IMR-90 (cell line): ENCODE measurements around the gene ZNF180. TPM values are rescaled to one million over a fixed set of nuclear protein-coding genes. Genes with fewer than 3 reads are reported as not detected.

Experiments
- ATAC-seq: fragments of 200-7000 bp; cut with Tn5 transposase; 2 replicates; pipeline ENCODE4 v1.9.1; 2020; ENCODE audit warnings: low read depth, mild to moderate bottlenecking, moderate library complexity
- BruUV-seq: library from RNA; stranded (reverse); fragments of 400-500 nt; replicated peaks from 2 replicates; lab custom pipeline; 2021; lab: Mats Ljungman, UMichigan
- CTCF ChIA-PET: fragments of 300-600 bp; formaldehyde crosslinking; extraction: SDS; loops from one replicate; lab custom pipeline; 2021; ENCODE audit warnings: antibody characterized with exemption; lab: Yijun Ruan, JAX
- POLR2A ChIA-PET: fragments of 300-600 bp; sonication (Branson Sonifier 250); formaldehyde crosslinking; loops from one replicate; lab custom pipeline; 2022; ENCODE audit warnings: antibody characterized with exemption; ENCODE audit not compliant: unreplicated experiment; lab: Charles Lee
- DNase-seq: peaks from one replicate; pipeline ENCODE4 v3.0.0; 2013
- H2AFZ ChIP-seq: replicated peaks from 2 replicates; pipeline ENCODE3; 2013; ENCODE audit warnings: low read length, mild to moderate bottlenecking; ENCODE audit not compliant: poor library complexity
- H2AK5ac ChIP-seq: 2 replicates; pipeline ENCODE4 v1.6.1; 2013; ENCODE audit warnings: low read depth, low read length, inconsistent platforms
- H2AK9ac ChIP-seq: replicated peaks from 2 replicates; pipeline ENCODE3; 2013; ENCODE audit warnings: mild to moderate bottlenecking, low read depth, low read length, moderate library complexity; ENCODE audit not compliant: poor library complexity
- H2BK120ac ChIP-seq: 2 replicates; pipeline ENCODE4 v1.6.1; 2013; ENCODE audit warnings: low read depth, low read length, inconsistent platforms
- H2BK15ac ChIP-seq: 3 replicates; pipeline ENCODE4 v1.6.1; 2013; ENCODE audit warnings: low read depth, low read length, inconsistent platforms
- H2BK20ac ChIP-seq: 2 replicates; pipeline ENCODE4 v1.6.1; 2013; ENCODE audit warnings: low read depth, mild to moderate bottlenecking, inconsistent platforms, low read length, moderate library complexity
- H2BK5ac ChIP-seq: 2 replicates; pipeline ENCODE4 v1.6.1; 2013; ENCODE audit warnings: mild to moderate bottlenecking, low read depth, low read length, inconsistent platforms; ENCODE audit not compliant: poor library complexity, severe bottlenecking
- H3K14ac ChIP-seq: replicated peaks from 2 replicates; pipeline ENCODE4 v1.6.1; 2013; ENCODE audit warnings: low read depth, low read length, inconsistent platforms
- H3K18ac ChIP-seq: 2 replicates; pipeline ENCODE4 v1.6.1; 2013; ENCODE audit warnings: low read depth, low read length, control low read depth
- H3K23ac ChIP-seq: 2 replicates; pipeline ENCODE4 v1.6.1; 2013; ENCODE audit warnings: low read depth, low read length, inconsistent platforms
- H3K27ac ChIP-seq: 2 replicates; pipeline ENCODE4 v1.5.1; 2013; ENCODE audit warnings: mild to moderate bottlenecking, control low read depth, low read length; ENCODE audit not compliant: insufficient read depth
- H3K27me3 ChIP-seq: 2 replicates; pipeline ENCODE4 v1.6.1; 2013; ENCODE audit warnings: low read length; ENCODE audit not compliant: control insufficient read depth, insufficient read depth
- H3K36me3 ChIP-seq: 2 replicates; pipeline ENCODE4 v1.6.1; 2013; ENCODE audit warnings: low read length, mixed read lengths; ENCODE audit not compliant: control insufficient read depth, insufficient read depth
- H3K4ac ChIP-seq: 2 replicates; pipeline ENCODE4 v1.6.1; 2013; ENCODE audit warnings: low read depth, low read length, inconsistent platforms
- H3K4me1 ChIP-seq: 2 replicates; pipeline ENCODE4 v1.6.1; 2013; ENCODE audit warnings: low read length, mixed read lengths; ENCODE audit not compliant: control insufficient read depth, insufficient read depth
- H3K4me2 ChIP-seq: 2 replicates; pipeline ENCODE4 v1.6.1; 2013; ENCODE audit warnings: low read depth, mild to moderate bottlenecking, control low read depth, low read length, moderate library complexity
- H3K4me3 ChIP-seq: 2 replicates; pipeline ENCODE4 v1.5.1; 2013; ENCODE audit warnings: low read depth, mild to moderate bottlenecking, control low read depth, low read length, moderate library complexity; ENCODE audit not compliant: insufficient read depth
- H3K56ac ChIP-seq: 2 replicates; pipeline ENCODE4 v1.6.1; 2013; ENCODE audit warnings: low read length, inconsistent platforms; ENCODE audit not compliant: insufficient read depth; ENCODE audit errors: extremely low read depth
- H3K79me1 ChIP-seq, 2 experiments: 2 replicates each; pipeline ENCODE4 v1.6.1; 2013; ENCODE audit warnings: low read length in 2 of 2, inconsistent platforms in 1 of 2, low read depth in 1 of 2
- H3K9ac ChIP-seq: 2 replicates; pipeline ENCODE4 v1.6.1; 2013; ENCODE audit warnings: low read depth, low read length, control low read depth
- H3K9me1 ChIP-seq: 2 replicates; pipeline ENCODE4 v1.6.1; 2013; ENCODE audit warnings: low read length, inconsistent platforms; ENCODE audit not compliant: insufficient read depth
- H3K9me3 ChIP-seq: 2 replicates; pipeline ENCODE4 v1.6.1; 2013; ENCODE audit warnings: low read length; ENCODE audit not compliant: control insufficient read depth, insufficient read depth
- H4K20me1 ChIP-seq: 2 replicates; pipeline ENCODE4 v1.6.1; 2013; ENCODE audit warnings: low read length, inconsistent platforms; ENCODE audit not compliant: insufficient read depth
- H4K5ac ChIP-seq: 2 replicates; pipeline ENCODE4 v1.6.1; 2013; ENCODE audit warnings: mild to moderate bottlenecking, low read depth, low read length, control low read depth
- H4K8ac ChIP-seq, 2 experiments: 2 replicates each; pipeline ENCODE4 v1.6.1; 2013; ENCODE audit warnings: low read depth in 2 of 2, low read length in 2 of 2, control low read depth in 1 of 2, inconsistent platforms in 1 of 2
- H4K91ac ChIP-seq: 2 replicates; pipeline ENCODE4 v1.6.1; 2013; ENCODE audit warnings: low read depth, low read length, inconsistent platforms; ENCODE audit not compliant: insufficient read depth
- BHLHE40 ChIP-seq: fragments of 150-350 bp; IDR thresholded peaks from 2 replicates; pipeline ENCODE4 v1.6.1; 2016; ENCODE audit warnings: mild to moderate bottlenecking, low read depth, low read length
- CEBPB ChIP-seq: IDR thresholded peaks from 2 replicates; pipeline ENCODE4 v1.6.1; 2012; ENCODE audit warnings: low read depth, low read length, improper control_type of control experiment
- CHD1 ChIP-seq: IDR thresholded peaks from 2 replicates; pipeline ENCODE4 v1.6.1; 2012; ENCODE audit warnings: low read depth, low read length, improper control_type of control experiment
- FOS ChIP-seq: fragments of 150-350 bp; IDR thresholded peaks from 2 replicates; pipeline ENCODE4 v1.6.1; 2016; ENCODE audit warnings: low read depth, low read length
- MAFK ChIP-seq: IDR thresholded peaks from 2 replicates; pipeline ENCODE4 v1.6.1; 2012; ENCODE audit warnings: low read depth, low read length, improper control_type of control experiment
- MAZ ChIP-seq: IDR thresholded peaks from 2 replicates; pipeline ENCODE4 v1.6.1; 2012; ENCODE audit warnings: low read depth, mild to moderate bottlenecking, low read length, improper control_type of control experiment, moderate library complexity, borderline replicate concordance
- MXI1 ChIP-seq: IDR thresholded peaks from 2 replicates; pipeline ENCODE4 v1.6.1; 2012; ENCODE audit warnings: low read depth, mild to moderate bottlenecking, low read length, moderate library complexity, borderline replicate concordance
- NFE2L2 ChIP-seq: fragments of 150-350 bp; IDR thresholded peaks from 2 replicates; pipeline ENCODE4 v1.6.1; 2016; ENCODE audit warnings: low read depth, mild to moderate bottlenecking, low read length
- RAD21 ChIP-seq: IDR thresholded peaks from 2 replicates; pipeline ENCODE4 v1.6.1; 2012; ENCODE audit warnings: low read length, improper control_type of control experiment
- RFX5 ChIP-seq: IDR thresholded peaks from 2 replicates; pipeline ENCODE4 v1.8.0; 2012; ENCODE audit warnings: low read depth, mild to moderate bottlenecking, low read length, moderate library complexity
- SMC3 ChIP-seq: fragments of 150-350 bp; IDR thresholded peaks from 2 replicates; pipeline ENCODE4 v1.6.1; 2016; ENCODE audit warnings: low read depth, mild to moderate bottlenecking, antibody characterized with exemption, low read length, moderate library complexity
- USF2 ChIP-seq: fragments of 150-350 bp; IDR thresholded peaks from 2 replicates; pipeline ENCODE4 v1.6.1; 2017; ENCODE audit warnings: mild to moderate bottlenecking, antibody characterized with exemption, low read length, low read depth
- WGBS, 2 experiments: methylation state at CpG; one replicate each; pipeline versions ENCODE4 v1.1.5 to v1.1.7; 2013; ENCODE audit warnings: missing lambda C conversion rate in 2 of 2; ENCODE audit not compliant: insufficient read length in 1 of 2; ENCODE audit errors: extremely low coverage in 2 of 2; 5-methylcytosine and 5-hydroxymethylcytosine counted together
- dilution Hi-C: fragments of 300-500 bp; cut with HindIII; formaldehyde crosslinking; loops from one replicate; pipeline ENCODE4 v1.14.3; 2018; ENCODE audit warnings: low sequenced_read_pairs; ENCODE audit not compliant: unreplicated experiment
- in situ Hi-C: fragments of 300-500 bp; cut with MboI; formaldehyde crosslinking; loops from 3 replicates; pipeline ENCODE4 v1.14.3; 2019; ENCODE audit warnings: low sequenced_read_pairs, inconsistent platforms, mixed read lengths
- intact Hi-C: fragments of 100-400 bp; cut with micrococcal nuclease; formaldehyde crosslinking; loops from 2 replicates; pipeline ENCODE4 v1.10.0; 2022
- polyA plus RNA-seq, 3 experiments: library from polyadenylated mRNA; depleted of rRNA; stranded (reverse); fragments of >200 nt; gene quantifications; 2 replicates each; pipeline ENCODE4 v1.2.3, GENCODE V29; 2012; ENCODE audit warnings: low replicate concordance in 1 of 3
- total RNA-seq: library from RNA; depleted of rRNA; stranded (reverse); fragments of >200 nt; gene quantifications from 2 replicates; pipeline ENCODE4 v1.2.3, GENCODE V29; 2012
- TF ChIP-seq, protein P1 (sequence below): conservative IDR thresholded peaks from 2 replicates; pipeline ENCODE4 v1.5.1; 2012; ENCODE audit warnings: mild to moderate bottlenecking, low read depth, low read length, improper control_type of control experiment
- TF ChIP-seq, protein P2 (sequence below): fragments of 150-350 bp; IDR thresholded peaks from 2 replicates; pipeline ENCODE4 v1.6.1; 2016; ENCODE audit warnings: low read depth, mild to moderate bottlenecking, low read length, moderate library complexity, borderline replicate concordance

ZNF180 gene
- total and polyA plus RNA-seq, 2 of the 4 experiments (the other 2 are of a cell fraction), result 2.8 to 26.3 TPM

GRCh38 chr19:44512326-44513298 lies 12.3 kb upstream of the ZNF180 start:
- Histone ChIP-seq H3K79me1 (no peaks in the 10 kb centered on the region), H2AK5ac (no peak overlapping the region), H3K4me2 (no peak overlapping the region), H4K91ac (no peak overlapping the region), H3K27me3 (no peaks in the 10 kb centered on the region), H4K8ac (no peak overlapping the region), H3K27ac (no peak overlapping the region), H4K20me1 (no peaks in the 10 kb centered on the region), H4K5ac (no peak overlapping the region), H3K14ac (no peak overlapping the region), H3K9me1 (no peaks in the 10 kb centered on the region), H2AK9ac (no peak overlapping the region), H3K4me3 (no peak overlapping the region), H3K56ac (no peak overlapping the region), H3K18ac (no peak overlapping the region), H3K4ac (no peak overlapping the region), H2AFZ (no peak overlapping the region), H2BK120ac (no peak overlapping the region), H3K9me3 (no peaks in the 10 kb centered on the region), H3K9ac (no peak overlapping the region), H2BK15ac (no peak overlapping the region), H3K36me3 (no peaks in the 10 kb centered on the region), H2BK5ac (no peak overlapping the region), H2BK20ac (no peak overlapping the region), H3K4me1 (no peaks in the 10 kb centered on the region), H3K23ac (no peak overlapping the region)
- in situ Hi-C loops (no loop called here), dilution Hi-C loops (no loop called here), intact Hi-C loops (no loop called here)
- ChIA-PET POLR2A (no interaction called here), CTCF (interaction anchor here (0.6 to 1.3 kb wide), 3 partner anchors 12 to 618 kb away, joined by 3 to 4 read pairs (median 4); partner anchors contain the start of gene ZNF180)
- BruUV-seq, result no TSS peak
- ATAC-seq, result peak; percentile 88
- no CpG with 5 or more reads among the region's 12 CpGs for WGBS, 2 experiments
- peak; percentile 58 for DNase-seq
- no peak for TF ChIP-seq RFX5
- no peak for TF ChIP-seq CHD1
- no peak for TF ChIP-seq MXI1
- TF ChIP-seq, protein P1, sequence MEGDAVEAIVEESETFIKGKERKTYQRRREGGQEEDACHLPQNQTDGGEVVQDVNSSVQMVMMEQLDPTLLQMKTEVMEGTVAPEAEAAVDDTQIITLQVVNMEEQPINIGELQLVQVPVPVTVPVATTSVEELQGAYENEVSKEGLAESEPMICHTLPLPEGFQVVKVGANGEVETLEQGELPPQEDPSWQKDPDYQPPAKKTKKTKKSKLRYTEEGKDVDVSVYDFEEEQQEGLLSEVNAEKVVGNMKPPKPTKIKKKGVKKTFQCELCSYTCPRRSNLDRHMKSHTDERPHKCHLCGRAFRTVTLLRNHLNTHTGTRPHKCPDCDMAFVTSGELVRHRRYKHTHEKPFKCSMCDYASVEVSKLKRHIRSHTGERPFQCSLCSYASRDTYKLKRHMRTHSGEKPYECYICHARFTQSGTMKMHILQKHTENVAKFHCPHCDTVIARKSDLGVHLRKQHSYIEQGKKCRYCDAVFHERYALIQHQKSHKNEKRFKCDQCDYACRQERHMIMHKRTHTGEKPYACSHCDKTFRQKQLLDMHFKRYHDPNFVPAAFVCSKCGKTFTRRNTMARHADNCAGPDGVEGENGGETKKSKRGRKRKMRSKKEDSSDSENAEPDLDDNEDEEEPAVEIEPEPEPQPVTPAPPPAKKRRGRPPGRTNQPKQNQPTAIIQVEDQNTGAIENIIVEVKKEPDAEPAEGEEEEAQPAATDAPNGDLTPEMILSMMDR, result peak; percentile 59
- no peak for TF ChIP-seq MAZ
- TF ChIP-seq RAD21, result peak; percentile 59
- TF ChIP-seq MAFK, result no peak
- TF ChIP-seq BHLHE40, result no peak
- no peak for TF ChIP-seq NFE2L2
- TF ChIP-seq CEBPB, result no peak
- TF ChIP-seq, protein P2, sequence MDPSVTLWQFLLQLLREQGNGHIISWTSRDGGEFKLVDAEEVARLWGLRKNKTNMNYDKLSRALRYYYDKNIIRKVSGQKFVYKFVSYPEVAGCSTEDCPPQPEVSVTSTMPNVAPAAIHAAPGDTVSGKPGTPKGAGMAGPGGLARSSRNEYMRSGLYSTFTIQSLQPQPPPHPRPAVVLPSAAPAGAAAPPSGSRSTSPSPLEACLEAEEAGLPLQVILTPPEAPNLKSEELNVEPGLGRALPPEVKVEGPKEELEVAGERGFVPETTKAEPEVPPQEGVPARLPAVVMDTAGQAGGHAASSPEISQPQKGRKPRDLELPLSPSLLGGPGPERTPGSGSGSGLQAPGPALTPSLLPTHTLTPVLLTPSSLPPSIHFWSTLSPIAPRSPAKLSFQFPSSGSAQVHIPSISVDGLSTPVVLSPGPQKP, result no peak
- TF ChIP-seq USF2, result no peak
- TF ChIP-seq FOS, result no peak
- peak; percentile 35; the same call in 1 of the 2 replicates for TF ChIP-seq SMC3
